H7 (cell line): Measurements from ENCODE around the gene P4HB. TPM values are rescaled to one million over a fixed set of nuclear protein-coding genes. Genes with fewer than 3 reads are reported as not detected.
A peak's percentile ranks its signal among the peaks of the same experiment; 100 is the strongest.

Experiments
- DNase-seq: peaks from one replicate; pipeline ENCODE4 v3.0.0; 2012
- H3K27me3 ChIP-seq: 2 replicates; pipeline ENCODE4 v1.6.0; 2011; ENCODE audit warnings: mild to moderate bottlenecking, low read length; ENCODE audit not compliant: control insufficient read depth, insufficient read depth
- H3K36me3 ChIP-seq: replicated peaks from 2 replicates; pipeline ENCODE4 v1.5.1; 2011; ENCODE audit warnings: low read length; ENCODE audit not compliant: control insufficient read depth, insufficient read depth
- H3K4me3 ChIP-seq: 2 replicates; pipeline ENCODE4 v1.5.1; 2011; ENCODE audit warnings: low read depth, mild to moderate bottlenecking, control low read depth, low read length, moderate library complexity; ENCODE audit not compliant: insufficient read depth
- total RNA-seq: library from RNA; depleted of rRNA; stranded (reverse); fragments of >200 nt; shearing (Covaris generic); gene quantifications from 2 replicates; pipeline ENCODE4 v1.2.3, GENCODE V29; 2014

P4HB gene
- total RNA-seq, 1 experiment from 2014 or later, result 528 TPM

DNA sequence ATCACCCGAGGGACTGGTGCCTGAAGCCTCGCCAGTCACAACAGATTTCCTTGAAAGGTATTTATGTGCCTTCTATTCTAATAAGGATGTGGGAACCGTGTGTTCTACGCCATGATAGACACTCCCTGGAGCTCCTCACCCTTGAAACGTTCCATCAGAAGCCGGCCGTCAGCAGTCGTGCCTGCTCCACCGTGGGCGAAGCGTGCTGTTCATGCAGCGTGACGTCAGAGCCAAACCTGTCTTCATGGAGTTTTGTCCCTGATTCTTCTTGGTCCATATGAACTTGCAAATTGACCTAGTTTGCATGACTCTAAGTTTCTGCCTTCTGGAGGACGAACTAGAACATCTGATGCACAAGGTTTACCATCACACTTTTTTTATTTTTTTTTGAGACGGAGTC, 21.0 kb downstream of the P4HB start:
- Histone ChIP-seq H3K4me3 (no peak overlapping the region), H3K27me3 (no peaks in the 10 kb centered on the region), H3K36me3 (peaks cover 5% of the 10 kb centered on the region)
- DNase-seq, result no peak

- Histone ChIP-seq H3K27me3 (no peaks in the 10 kb centered on the region), H3K36me3 (peaks cover 3% of the 10 kb centered on the region; the same call in 1 of the 2 replicates), H3K4me3 (no peak overlapping the region)
- DNase-seq, result peak; percentile 71
These were observed 21.5 kb downstream of the P4HB start for GRCh38 chr17:81838753-81839255.

DNA sequence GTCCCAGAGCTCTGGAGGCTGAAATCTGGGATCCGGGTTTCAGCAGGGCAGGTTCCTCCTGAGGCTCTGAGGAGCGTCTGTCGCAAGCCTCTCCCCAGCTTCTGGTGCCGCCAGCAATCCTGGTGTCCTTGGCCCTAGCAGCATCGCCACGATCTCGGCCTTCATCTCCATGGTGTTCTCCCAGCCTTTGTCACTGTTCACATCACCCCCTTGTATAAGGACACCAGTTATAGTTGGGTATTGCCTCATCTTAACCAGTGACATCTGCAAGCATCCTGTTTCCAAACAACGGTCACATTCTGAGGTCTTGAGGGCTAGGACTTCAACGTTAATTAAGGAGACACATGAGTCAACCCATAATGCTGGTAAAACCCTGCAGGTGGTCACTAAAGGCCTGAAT, 22.7 kb downstream of the P4HB start:
- no peak overlapping the region for H3K4me3 ChIP-seq
- DNase-seq, result no peak
- no peaks in the 10 kb centered on the region for H3K27me3 ChIP-seq
- H3K36me3 ChIP-seq, result no peaks in the 10 kb centered on the region; the same call in 1 of the 2 replicates

DNA sequence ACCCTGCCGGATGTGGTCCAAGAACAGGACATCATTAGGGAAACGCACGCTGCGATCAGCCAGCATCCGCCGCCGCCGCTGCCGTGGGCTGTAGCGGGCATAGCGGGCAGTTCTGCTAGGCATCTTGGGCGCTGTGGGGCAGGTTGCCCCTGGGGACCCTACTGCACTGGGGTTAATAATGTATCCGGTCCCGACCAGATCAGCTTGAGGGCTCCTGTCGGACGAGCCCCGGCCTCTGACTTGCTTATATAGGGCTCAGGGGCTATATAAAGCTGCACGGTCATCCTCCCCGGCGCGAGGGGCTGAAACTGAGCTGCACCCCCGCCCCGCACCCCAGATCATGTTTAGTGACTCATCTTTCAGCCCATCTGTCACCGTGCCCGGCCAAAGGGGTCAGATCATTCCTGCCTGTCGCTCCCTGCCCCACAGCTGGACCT, 25.5 kb downstream of the P4HB start, which contains the start of gene PPP1R27:
PPP1R27 (minus strand) TSS at position 220 of the 437 bp plus-strand sequence; CDS start at position 123, 97 bp downstream.
- no peak for DNase-seq
- Histone ChIP-seq H3K27me3 (no peaks in the 10 kb centered on the region), H3K36me3 (no peaks in the 10 kb centered on the region), H3K4me3 (peak within 1 kb of the TSS; percentile 84)

DNA sequence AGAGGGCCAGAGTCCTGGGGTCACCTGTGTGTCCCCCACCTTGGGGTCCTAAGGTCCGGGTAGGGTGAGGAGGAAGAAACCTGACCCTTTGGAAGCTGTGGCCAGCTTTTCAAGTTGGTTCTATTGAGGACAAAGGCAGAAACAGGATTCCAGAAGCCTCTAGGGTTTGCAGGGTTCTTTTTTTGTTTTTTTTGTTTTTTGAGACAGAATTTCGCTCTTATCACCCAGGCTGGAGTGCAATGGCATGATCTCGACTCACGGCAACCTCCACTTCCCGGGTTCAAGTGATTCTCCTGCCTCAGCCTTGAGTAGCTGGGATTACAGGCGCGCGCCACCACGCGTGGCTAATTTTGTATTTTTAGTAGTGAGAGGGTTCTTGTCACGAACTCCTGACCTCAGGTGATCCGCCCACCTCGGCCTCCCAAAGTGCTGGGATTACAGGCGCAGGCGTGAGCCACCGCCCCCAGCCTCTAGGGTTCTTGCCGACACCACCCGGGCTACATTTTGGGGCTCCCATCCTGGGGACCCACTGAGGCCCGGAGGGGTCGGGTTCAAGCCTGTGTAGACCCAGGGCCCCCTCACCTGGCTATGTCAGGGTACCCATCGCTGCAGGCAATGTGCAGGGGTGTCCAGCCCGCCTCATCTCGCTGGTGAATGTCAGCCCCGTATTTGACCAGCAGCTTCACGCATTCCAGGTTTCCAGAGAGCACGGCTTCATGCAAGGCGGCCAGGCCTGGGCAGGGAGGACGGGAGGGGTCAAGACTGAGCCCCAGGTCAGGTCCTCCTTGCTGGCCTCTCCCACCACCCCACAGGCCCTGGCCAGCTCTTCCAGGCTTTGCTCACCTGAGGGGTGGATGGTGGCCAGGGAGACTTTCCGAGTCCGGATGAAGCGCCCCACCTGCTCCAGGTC, 26.2 kb downstream of the P4HB start:
- DNase-seq, result no peak
- peak overlapping the region; percentile 84 for H3K4me3 ChIP-seq
- H3K36me3 ChIP-seq, result no peaks in the 10 kb centered on the region
- no peaks in the 10 kb centered on the region for H3K27me3 ChIP-seq

GRCh38 chr17:81833160-81833920, 27.0 kb downstream of the P4HB start, which contains the start of gene MCRIP1:
TSS of gene MCRIP1 (minus strand) at chr17:81833291. CDS start at chr17:81824506, 8,785 bp downstream.
- no peaks in the 10 kb centered on the region for H3K27me3 ChIP-seq
- peak; percentile 100 for DNase-seq
- no peaks in the 10 kb centered on the region for H3K36me3 ChIP-seq
- H3K4me3 ChIP-seq, result peak within 1 kb of the TSS; percentile 86

DNA sequence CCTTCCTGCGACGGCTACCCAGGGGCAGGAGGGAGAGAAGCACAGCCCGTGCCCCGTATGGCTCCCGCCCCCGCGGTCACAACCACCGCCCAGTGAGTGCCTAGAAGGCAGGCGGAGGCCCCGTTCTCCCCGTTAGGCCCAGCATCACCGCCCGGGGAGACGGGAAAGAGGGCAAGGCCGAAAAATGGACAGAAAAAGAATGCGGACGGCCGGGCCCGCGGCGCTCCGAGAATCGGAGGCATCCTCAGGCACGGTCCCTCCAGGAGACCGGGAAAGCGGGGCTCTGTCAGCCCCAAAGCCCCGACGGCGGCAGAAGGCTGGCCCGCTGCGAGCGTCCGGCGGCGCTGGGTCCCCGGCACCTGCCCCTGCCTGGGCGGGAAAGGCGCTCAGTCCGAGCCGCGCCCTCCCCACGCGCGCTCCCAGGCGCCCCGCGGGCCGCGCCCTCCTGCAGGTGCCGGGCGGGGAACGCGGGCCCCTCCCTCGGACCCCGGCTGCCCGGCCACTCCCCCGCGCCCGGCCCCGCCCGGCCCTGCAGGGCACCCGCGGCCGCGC, 27.7 kb downstream of the P4HB start:
- no peak for DNase-seq
- Histone ChIP-seq H3K27me3 (no peaks in the 10 kb centered on the region), H3K4me3 (peak overlapping the region; percentile 86), H3K36me3 (no peaks in the 10 kb centered on the region)

DNA sequence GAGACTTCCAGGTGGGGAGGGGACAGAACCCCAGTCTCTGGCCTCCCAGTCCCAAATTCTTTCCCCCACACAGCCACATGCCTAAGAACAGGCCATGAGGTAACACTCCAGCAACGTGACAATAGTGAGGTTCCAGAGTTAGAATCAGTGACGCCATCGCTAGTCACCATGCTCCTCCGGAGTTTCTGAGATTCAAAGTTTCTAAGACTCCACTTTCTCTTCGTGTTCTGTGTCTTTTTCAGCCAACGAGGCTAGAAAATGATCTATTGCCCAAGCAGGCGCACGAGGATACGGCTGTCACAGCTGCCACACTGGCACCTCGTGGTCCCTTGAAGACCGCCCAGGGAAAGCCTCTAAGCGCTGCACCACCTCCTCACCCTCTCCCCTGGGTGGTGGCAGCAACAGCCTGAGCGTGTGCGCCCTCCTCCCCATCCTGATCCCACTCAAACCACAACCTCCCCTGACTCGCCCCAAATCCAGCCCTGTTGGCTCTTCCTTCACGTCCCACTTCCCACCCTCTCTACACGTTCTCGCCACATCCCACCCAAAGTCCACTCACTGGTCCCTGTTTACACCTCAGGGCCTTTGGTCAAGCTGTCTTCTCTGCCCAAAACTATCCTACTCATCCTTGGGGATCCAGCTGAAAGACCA, 28.3 kb downstream of the P4HB start:
- no peak for DNase-seq

GRCh38 chr17:81831563-81831956, 28.8 kb downstream of the P4HB start:
- Histone ChIP-seq H3K4me3 (no peak overlapping the region; the same call in 1 of the 2 replicates), H3K27me3 (no peaks in the 10 kb centered on the region), H3K36me3 (no peaks in the 10 kb centered on the region)
- DNase-seq, result no peak

More for the DNA sequence above, 28.3 kb downstream of the P4HB start:
- H3K27me3 ChIP-seq, result no peaks in the 10 kb centered on the region
- peak overlapping the region; percentile 86 for H3K4me3 ChIP-seq
- no peaks in the 10 kb centered on the region for H3K36me3 ChIP-seq

DNA sequence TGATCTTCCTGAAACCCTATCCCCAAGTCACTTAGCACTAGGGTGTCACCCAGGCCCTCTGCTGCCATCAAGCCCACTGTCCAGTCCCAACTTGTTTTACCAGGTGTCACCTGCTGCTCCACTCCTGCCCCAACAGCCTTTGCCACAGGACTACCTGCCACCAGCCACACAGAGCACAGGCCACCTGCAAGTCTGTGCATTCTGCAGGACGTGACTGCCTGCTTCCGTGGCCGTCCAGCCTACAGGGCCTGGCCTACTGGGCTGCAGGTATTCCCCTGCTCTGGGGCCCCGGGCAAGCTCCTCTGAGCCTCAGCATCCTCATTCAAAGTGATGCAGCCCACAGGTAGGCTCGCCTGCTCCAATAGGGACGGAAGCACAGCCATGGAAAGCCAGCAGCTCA, 30.5 kb downstream of the P4HB start:
- no peak for DNase-seq
- H3K4me3 ChIP-seq, result no peak overlapping the region
- H3K27me3 ChIP-seq, result no peaks in the 10 kb centered on the region
- no peaks in the 10 kb centered on the region for H3K36me3 ChIP-seq

- H3K27me3 ChIP-seq, result no peaks in the 10 kb centered on the region
- no peak for DNase-seq
- H3K36me3 ChIP-seq, result no peaks in the 10 kb centered on the region
- no peak overlapping the region for H3K4me3 ChIP-seq
These were observed 31.7 kb downstream of the P4HB start for GRCh38 chr17:81828656-81829055.

GRCh38 chr17:81825841-81826466, 34.4 kb downstream of the P4HB start:
- Histone ChIP-seq H3K27me3 (no peaks in the 10 kb centered on the region), H3K4me3 (no peak overlapping the region), H3K36me3 (no peaks in the 10 kb centered on the region)
- no peak for DNase-seq

DNA sequence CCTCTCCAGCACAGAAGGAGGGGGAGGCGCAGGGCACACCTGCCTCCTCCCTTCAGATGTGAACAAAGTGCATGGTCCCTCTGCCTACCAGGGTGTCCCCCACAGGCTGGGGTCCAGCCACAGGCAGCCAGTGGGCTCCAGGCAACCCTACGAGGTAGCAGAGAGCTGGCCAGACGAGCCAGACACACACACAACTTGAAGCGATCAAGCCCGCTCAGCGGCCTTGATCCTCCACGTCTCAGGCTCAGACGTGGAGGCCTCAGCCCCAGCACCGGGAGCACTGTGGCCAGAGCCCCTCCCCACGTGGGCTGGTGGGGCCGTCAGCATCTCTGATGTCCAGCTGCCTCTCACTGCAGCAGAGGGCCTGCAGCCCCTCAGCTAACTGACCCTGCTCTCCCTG, 35.7 kb downstream of the P4HB start:
- DNase-seq, result no peak
- Histone ChIP-seq H3K36me3 (no peaks in the 10 kb centered on the region), H3K27me3 (no peaks in the 10 kb centered on the region), H3K4me3 (no peak overlapping the region)
